ENCODE data around the gene HIRA. TPM values are rescaled to one million over a fixed set of nuclear protein-coding genes. Genes with fewer than 3 reads are reported as not detected.

Gene HIRA
- total and polyA plus RNA-seq, 9 of the 15 experiments (the other 6 are each of a cell fraction or from before 2014, with no cell fraction given) = 0.96 to 132 (median 58.4) TPM

DNA sequence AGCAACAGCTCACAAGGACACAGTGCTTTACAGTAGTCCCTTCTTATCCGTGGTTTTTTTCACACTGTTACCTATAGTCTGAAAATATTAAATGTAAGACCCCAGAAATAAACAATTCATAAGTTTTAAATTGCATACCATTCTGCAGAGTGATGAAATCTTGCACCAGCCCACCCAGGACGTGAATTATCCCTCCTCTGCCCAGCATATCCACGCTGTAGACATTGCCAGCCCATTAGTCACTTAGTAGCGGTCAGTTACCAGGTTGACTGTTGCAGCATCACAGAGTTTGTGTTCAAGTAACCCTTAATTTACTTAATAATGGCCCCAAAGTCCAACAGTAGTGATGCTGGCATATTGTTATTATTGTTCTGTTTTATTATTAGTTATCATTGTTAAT lies 143.6 kb downstream of the HIRA start (continued):
- TF ChIP-seq, protein P1, sequence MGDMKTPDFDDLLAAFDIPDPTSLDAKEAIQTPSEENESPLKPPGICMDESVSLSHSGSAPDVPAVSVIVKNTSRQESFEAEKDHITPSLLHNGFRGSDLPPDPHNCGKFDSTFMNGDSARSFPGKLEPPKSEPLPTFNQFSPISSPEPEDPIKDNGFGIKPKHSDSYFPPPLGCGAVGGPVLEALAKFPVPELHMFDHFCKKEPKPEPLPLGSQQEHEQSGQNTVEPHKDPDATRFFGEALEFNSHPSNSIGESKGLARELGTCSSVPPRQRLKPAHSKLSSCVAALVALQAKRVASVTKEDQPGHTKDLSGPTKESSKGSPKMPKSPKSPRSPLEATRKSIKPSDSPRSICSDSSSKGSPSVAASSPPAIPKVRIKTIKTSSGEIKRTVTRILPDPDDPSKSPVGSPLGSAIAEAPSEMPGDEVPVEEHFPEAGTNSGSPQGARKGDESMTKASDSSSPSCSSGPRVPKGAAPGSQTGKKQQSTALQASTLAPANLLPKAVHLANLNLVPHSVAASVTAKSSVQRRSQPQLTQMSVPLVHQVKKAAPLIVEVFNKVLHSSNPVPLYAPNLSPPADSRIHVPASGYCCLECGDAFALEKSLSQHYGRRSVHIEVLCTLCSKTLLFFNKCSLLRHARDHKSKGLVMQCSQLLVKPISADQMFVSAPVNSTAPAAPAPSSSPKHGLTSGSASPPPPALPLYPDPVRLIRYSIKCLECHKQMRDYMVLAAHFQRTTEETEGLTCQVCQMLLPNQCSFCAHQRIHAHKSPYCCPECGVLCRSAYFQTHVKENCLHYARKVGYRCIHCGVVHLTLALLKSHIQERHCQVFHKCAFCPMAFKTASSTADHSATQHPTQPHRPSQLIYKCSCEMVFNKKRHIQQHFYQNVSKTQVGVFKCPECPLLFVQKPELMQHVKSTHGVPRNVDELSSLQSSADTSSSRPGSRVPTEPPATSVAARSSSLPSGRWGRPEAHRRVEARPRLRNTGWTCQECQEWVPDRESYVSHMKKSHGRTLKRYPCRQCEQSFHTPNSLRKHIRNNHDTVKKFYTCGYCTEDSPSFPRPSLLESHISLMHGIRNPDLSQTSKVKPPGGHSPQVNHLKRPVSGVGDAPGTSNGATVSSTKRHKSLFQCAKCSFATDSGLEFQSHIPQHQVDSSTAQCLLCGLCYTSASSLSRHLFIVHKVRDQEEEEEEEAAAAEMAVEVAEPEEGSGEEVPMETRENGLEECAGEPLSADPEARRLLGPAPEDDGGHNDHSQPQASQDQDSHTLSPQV (IDR thresholded peaks at IDR 0.05) = no peak
- TF ChIP-seq GATA2 (CRISPR knock-in tag; IDR thresholded peaks at IDR 0.05) (no peak), DACH1 (IDR thresholded peaks at IDR 0.05; ENCODE audit: partially characterized antibody) (peak; percentile 3), RBM15 (IDR thresholded peaks at IDR 0.05; ENCODE audit: insufficient read depth, low read length) (no peak), CEBPG (CRISPR knock-in tag; IDR thresholded peaks at IDR 0.05) (no peak), CEBPG (tag; conservative IDR thresholded peaks at IDR 0.05 in 1 of 2, IDR thresholded peaks at IDR 0.05 in 1 of 2) (peak in 1 of 2 experiments; percentile 60; a peak in 2 of 4 replicates), MYBL2 (IDR thresholded peaks at IDR 0.05; ENCODE audit: low read depth) (no peak), MYBL2 (CRISPR knock-in tag; IDR thresholded peaks at IDR 0.05; ENCODE audit: borderline replicate concordance) (no peak), ZNF764 (CRISPR knock-in tag; IDR thresholded peaks at IDR 0.05; ENCODE audit: low read depth) (0 out of 2 replicates have a peak, but pooled peaks have one; percentile 10), HDAC6 (IDR thresholded peaks at IDR 0.05; ENCODE audit: low read depth, low read length) (no peak), KDM2B (CRISPR knock-in tag; IDR thresholded peaks at IDR 0.05) (0 out of 2 replicates have a peak, but pooled peaks have one; percentile 44), E2F3 (CRISPR knock-in tag; IDR thresholded peaks at IDR 0.05) (no peak), SMARCA4 (IDR thresholded peaks at IDR 0.05) (no peak), NRF1 (conservative IDR thresholded peaks at IDR 0.05 in 1 of 2, IDR thresholded peaks at IDR 0.05 in 1 of 2) (no peak), DPF2 (IDR thresholded peaks at IDR 0.05) (no peak)
- TF ChIP-seq, protein P2, sequence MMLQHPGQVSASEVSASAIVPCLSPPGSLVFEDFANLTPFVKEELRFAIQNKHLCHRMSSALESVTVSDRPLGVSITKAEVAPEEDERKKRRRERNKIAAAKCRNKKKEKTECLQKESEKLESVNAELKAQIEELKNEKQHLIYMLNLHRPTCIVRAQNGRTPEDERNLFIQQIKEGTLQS (IDR thresholded peaks at IDR 0.05) = peak; percentile 26; the same call in 1 of the 2 replicates
- TF ChIP-seq, protein P2 (CRISPR knock-in tag; conservative IDR thresholded peaks at IDR 0.05) = no peak
- TF ChIP-seq, protein P3, sequence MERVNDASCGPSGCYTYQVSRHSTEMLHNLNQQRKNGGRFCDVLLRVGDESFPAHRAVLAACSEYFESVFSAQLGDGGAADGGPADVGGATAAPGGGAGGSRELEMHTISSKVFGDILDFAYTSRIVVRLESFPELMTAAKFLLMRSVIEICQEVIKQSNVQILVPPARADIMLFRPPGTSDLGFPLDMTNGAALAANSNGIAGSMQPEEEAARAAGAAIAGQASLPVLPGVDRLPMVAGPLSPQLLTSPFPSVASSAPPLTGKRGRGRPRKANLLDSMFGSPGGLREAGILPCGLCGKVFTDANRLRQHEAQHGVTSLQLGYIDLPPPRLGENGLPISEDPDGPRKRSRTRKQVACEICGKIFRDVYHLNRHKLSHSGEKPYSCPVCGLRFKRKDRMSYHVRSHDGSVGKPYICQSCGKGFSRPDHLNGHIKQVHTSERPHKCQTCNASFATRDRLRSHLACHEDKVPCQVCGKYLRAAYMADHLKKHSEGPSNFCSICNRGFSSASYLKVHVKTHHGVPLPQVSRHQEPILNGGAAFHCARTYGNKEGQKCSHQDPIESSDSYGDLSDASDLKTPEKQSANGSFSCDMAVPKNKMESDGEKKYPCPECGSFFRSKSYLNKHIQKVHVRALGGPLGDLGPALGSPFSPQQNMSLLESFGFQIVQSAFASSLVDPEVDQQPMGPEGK (CRISPR knock-in tag; IDR thresholded peaks at IDR 0.05; ENCODE audit: borderline replicate concordance) = no peak
- TF ChIP-seq, protein P4, sequence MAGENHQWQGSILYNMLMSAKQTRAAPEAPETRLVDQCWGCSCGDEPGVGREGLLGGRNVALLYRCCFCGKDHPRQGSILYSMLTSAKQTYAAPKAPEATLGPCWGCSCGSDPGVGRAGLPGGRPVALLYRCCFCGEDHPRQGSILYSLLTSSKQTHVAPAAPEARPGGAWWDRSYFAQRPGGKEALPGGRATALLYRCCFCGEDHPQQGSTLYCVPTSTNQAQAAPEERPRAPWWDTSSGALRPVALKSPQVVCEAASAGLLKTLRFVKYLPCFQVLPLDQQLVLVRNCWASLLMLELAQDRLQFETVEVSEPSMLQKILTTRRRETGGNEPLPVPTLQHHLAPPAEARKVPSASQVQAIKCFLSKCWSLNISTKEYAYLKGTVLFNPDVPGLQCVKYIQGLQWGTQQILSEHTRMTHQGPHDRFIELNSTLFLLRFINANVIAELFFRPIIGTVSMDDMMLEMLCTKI (IDR thresholded peaks at IDR 0.05; ENCODE audit: partially characterized antibody) = no peak
- TF ChIP-seq, protein P5, sequence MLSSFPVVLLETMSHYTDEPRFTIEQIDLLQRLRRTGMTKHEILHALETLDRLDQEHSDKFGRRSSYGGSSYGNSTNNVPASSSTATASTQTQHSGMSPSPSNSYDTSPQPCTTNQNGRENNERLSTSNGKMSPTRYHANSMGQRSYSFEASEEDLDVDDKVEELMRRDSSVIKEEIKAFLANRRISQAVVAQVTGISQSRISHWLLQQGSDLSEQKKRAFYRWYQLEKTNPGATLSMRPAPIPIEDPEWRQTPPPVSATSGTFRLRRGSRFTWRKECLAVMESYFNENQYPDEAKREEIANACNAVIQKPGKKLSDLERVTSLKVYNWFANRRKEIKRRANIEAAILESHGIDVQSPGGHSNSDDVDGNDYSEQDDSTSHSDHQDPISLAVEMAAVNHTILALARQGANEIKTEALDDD (IDR thresholded peaks at IDR 0.05) = 0 out of 2 replicates have a peak, but pooled peaks have one; percentile 7
